ENCODE results near the gene PHACTR4. TPM values are rescaled to one million over a fixed set of nuclear protein-coding genes. Genes with fewer than 3 reads are reported as not detected.
"Not testable (repeated sequence)": the region's sequence is repeated elsewhere in the genome, so short reads cannot be mapped to it uniquely, and the experiment has no call there.

PHACTR4 gene
- total RNA-seq, 2 donors from 2014 or later: 14.5 to 32.6 TPM

DNA sequence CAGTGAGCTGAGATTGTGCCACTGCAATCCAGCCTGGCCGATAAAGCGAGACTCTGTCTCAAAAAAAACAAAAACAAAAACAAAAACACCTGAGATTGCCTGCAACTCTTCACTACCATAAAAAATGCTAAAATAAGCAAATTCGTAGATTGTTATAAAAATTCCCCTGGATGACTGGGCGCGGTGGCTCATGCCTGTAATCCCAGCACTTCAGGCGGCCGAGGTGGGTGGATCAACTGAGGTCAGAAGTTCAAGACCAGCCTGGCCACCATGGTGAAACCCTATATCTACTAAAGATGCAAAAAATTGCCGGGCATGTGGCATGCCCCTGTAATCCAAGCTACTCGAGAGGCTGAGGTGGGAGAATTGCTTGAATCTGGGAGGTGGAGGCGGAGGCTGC lies 30.0 kb upstream of the PHACTR4 start:
- intact Hi-C loops (cut with DNase I): no loop called here
- no peaks in the 10 kb centered on the region for H3K27me3 ChIP-seq
- H3K4me3 ChIP-seq: no peak overlapping the region
- no peaks in the 10 kb centered on the region for H3K4me1 ChIP-seq
- H3K27ac ChIP-seq: no peak overlapping the region
- WGBS, 2 donors: 82 to 92% methylated on average over 9 to 10 of the region's 10 CpGs
- no peak for TF ChIP-seq POLR2A (IDR thresholded peaks at IDR 0.05)
- TF ChIP-seq, protein P1, sequence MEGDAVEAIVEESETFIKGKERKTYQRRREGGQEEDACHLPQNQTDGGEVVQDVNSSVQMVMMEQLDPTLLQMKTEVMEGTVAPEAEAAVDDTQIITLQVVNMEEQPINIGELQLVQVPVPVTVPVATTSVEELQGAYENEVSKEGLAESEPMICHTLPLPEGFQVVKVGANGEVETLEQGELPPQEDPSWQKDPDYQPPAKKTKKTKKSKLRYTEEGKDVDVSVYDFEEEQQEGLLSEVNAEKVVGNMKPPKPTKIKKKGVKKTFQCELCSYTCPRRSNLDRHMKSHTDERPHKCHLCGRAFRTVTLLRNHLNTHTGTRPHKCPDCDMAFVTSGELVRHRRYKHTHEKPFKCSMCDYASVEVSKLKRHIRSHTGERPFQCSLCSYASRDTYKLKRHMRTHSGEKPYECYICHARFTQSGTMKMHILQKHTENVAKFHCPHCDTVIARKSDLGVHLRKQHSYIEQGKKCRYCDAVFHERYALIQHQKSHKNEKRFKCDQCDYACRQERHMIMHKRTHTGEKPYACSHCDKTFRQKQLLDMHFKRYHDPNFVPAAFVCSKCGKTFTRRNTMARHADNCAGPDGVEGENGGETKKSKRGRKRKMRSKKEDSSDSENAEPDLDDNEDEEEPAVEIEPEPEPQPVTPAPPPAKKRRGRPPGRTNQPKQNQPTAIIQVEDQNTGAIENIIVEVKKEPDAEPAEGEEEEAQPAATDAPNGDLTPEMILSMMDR (IDR thresholded peaks at IDR 0.05): no peak
- peaks cover 0 to 5% of the 10 kb centered on the region in 2 donors for H3K36me3 ChIP-seq (replicated peaks in 1 of 2; ENCODE audit: insufficient read depth in 1 of 2, low read depth in 2 of 2)
- DNase-seq (no peak), ATAC-seq (no peak)
- H3K9me3 ChIP-seq: no peaks in the 10 kb centered on the region

GRCh38 chr1:28340221-28340974 lies 29.1 kb upstream of the PHACTR4 start:
- no peak for ATAC-seq
- Histone ChIP-seq H3K4me3 (no peak overlapping the region), H3K4me1 (no peaks in the 10 kb centered on the region), H3K27me3 (no peaks in the 10 kb centered on the region), H3K9me3 (no peaks in the 10 kb centered on the region), H3K36me3 (replicated peaks in 1 of 2; ENCODE audit: insufficient read depth in 1 of 2, low read depth in 2 of 2) (no peaks in the 10 kb centered on the region), H3K27ac (no peak overlapping the region)
- TF ChIP-seq POLR2A (IDR thresholded peaks at IDR 0.05): no peak
- TF ChIP-seq, protein P1 (IDR thresholded peaks at IDR 0.05): no peak
- DNase-seq: no peak
- intact Hi-C loops (cut with DNase I): no loop called here
- WGBS, 2 donors: 81 to 82% methylated on average over 4 of the region's 4 CpGs

GRCh38 chr1:28341591-28341990 lies 27.9 kb upstream of the PHACTR4 start:
- Histone ChIP-seq H3K36me3 (replicated peaks in 1 of 2; ENCODE audit: insufficient read depth in 1 of 2, low read depth in 2 of 2) (no peaks in the 10 kb centered on the region), H3K4me3 (no peak overlapping the region), H3K27ac (no peak overlapping the region), H3K9me3 (no peaks in the 10 kb centered on the region), H3K4me1 (peaks cover 5% of the 10 kb centered on the region), H3K27me3 (no peaks in the 10 kb centered on the region)
- DNase-seq: no peak
- intact Hi-C loops (cut with DNase I): no loop called here
- WGBS, 2 donors: 94 to 96% methylated on average over 2 of the region's 2 CpGs
- TF ChIP-seq POLR2A (IDR thresholded peaks at IDR 0.05): no peak
- TF ChIP-seq, protein P1 (IDR thresholded peaks at IDR 0.05): no peak
- ATAC-seq: no peak

DNA sequence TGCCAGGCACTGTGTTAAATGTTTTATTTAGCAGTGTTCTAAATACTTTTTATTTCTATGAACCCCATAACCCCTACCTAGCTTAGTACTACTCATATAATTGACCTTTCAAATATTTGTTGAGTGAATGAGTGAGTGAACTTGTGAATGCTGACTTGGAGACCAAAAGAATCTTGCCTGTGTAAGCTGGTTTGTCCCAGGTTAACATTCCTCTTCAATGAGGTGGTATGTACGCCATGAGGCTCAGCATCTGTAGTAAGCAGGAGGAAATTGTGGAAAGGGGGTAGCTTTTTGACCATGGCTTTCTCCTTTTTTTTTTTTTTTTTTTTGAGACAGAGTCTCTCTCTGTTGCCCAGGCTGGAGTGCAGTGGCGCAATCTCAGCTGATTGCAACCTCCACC lies 26.1 kb upstream of the PHACTR4 start:
- ATAC-seq (no peak), DNase-seq (no peak)
- 94 to 100% methylated on average over 2 of the region's 2 CpGs for WGBS, 2 donors
- Histone ChIP-seq H3K9me3 (no peaks in the 10 kb centered on the region), H3K4me3 (no peak overlapping the region), H3K27me3 (no peaks in the 10 kb centered on the region), H3K4me1 (peaks cover 5% of the 10 kb centered on the region), H3K36me3 (replicated peaks in 1 of 2; ENCODE audit: insufficient read depth in 1 of 2, low read depth in 2 of 2) (no peaks in the 10 kb centered on the region), H3K27ac (no peak overlapping the region)
- TF ChIP-seq, protein P1 (IDR thresholded peaks at IDR 0.05): no peak
- no peak for TF ChIP-seq POLR2A (IDR thresholded peaks at IDR 0.05)
- intact Hi-C loops (cut with DNase I): no loop called here

DNA sequence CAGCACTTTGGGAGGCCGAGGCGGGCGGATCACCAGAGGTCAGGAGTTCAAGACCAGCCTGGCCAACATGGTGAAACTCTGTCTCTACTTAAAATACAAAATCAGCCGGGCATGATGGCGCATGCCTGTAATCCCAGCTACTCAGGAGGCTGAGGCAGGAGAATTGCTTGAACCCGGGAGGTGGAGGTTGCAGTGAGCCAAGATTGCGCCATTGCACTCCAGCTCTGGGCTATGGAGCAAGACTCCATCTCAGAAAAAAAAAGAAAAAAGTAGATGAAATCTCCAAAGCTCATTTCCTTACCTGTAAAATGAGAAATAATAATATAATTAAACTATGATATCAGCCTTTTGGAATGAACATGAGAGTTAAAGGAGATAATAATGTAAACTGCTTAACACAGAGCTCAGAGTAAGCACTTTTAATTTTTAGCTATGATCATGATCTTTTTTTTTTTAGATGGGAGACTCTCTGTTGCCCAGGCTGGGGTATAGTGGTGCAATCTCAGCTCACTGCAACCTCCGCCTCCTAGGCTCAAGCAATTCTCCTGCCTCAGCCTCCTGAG lies 16.2 kb upstream of the PHACTR4 start:
- ATAC-seq; H3K27me3 ChIP-seq; H3K9me3 ChIP-seq; H3K4me3 ChIP-seq; DNase-seq; H3K36me3 ChIP-seq (replicated peaks in 1 of 2; ENCODE audit: insufficient read depth in 1 of 2, low read depth in 2 of 2); intact Hi-C loops (cut with DNase I); H3K4me1 ChIP-seq: not testable (repeated sequence)
- H3K27ac ChIP-seq: peak overlapping the region in 3 of 4 donors; percentile 15 to 67 (median 24)
- 90 to 94% methylated on average over 8 of the region's 8 CpGs for WGBS, 2 donors
